GM19351 (cell line): ENCODE results near the gene CFHR5.
"Not testable (repeated sequence)": the region's sequence is repeated elsewhere in the genome, so short reads cannot be mapped to it uniquely, and the experiment has no call there.

ENCODE experiments used
- ATAC-seq: cut with Tn5 transposase; IDR thresholded peaks from one replicate; pipeline ENCODE4 v1.9.1; 2021; ENCODE audit warnings: mild to moderate bottlenecking, moderate library complexity; ENCODE audit not compliant: unreplicated experiment

CFHR5 gene

DNA sequence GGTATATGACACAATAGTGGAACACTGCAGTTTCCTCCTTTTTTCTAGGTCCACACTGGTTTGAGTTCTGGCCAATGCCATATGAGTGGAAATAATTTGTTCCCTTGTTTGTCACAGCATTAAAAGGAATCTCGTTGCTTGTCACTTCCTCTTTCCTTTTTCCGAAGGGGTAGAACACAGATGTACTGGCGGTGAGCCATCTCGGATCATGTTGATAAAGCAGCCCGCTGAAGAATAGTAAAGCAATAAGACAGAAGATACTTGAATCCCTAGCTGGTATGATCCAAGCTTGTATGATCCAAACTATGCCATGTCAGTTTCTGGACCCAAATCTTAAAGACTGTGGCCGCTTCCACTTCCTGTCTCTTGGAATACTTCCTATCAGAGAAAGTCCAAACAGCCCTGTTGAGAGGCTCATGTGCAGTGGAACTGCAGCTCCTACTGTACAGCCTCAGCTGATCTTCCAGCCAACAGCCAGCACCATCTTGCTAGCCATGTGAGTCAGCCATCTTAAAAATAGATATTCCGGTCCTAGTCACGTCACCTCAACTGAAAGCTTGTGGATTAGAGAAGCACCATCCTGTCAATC lies 40.3 kb downstream of the CFHR5 start:
- ATAC-seq = no peak

DNA sequence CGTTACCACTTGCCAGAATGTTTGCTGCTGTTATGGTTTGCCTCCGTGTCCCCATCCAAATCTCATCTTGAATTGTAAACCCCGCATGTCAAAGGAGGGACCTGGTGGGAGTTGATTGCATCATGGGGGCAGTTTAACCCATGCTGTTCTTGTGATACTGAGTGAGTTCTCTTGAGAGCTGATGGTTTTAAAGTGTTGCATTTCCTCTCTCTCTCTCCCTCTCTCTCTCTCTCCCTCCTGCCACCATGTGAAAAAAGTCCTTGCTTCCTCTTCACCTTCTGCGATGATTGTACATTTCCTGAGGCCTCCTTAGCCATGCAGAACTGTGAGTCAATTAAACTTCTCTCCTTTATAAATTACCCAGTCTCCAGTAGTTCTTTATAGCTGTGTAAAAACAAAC lies 44.4 kb downstream of the CFHR5 start:
- ATAC-seq = no peak

DNA sequence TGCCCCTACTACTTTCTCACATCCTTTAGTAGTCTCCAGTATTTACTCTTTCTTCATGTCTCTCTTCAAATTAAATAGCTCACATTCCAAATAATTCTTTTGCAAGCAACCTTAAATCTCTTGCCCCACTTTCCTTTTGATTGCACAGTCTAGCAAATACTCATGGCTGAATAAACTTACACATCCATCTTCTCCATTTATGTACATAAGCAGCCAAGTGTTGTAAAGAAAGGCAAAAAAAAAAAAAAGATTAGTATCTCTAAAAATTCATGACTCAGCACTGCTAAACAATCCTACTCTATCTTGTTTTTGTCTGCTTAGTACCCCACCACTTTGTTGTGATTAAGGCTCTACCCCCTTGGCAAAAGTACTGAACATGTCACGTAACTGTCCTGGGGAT lies 47.1 kb downstream of the CFHR5 start:
- no peak for ATAC-seq

DNA sequence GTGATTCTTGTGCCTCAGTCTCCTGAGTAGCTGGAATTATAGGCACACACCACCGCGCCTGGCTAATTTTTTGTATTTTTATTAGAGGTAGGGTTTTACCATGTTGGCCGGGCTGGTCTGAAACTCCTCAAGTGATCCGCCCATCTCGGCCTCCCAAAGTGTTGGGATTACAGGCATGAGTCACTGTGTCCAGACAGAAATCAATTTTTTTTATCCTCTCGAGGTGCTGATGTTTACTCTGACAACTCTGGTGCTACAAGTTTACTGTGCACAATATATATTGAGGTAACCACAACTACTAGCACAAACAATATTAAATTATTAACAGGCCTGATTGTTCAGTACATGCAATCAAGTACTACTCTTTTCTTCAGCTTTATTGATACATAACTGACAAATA lies 50.0 kb downstream of the CFHR5 start:
- ATAC-seq = no peak

DNA sequence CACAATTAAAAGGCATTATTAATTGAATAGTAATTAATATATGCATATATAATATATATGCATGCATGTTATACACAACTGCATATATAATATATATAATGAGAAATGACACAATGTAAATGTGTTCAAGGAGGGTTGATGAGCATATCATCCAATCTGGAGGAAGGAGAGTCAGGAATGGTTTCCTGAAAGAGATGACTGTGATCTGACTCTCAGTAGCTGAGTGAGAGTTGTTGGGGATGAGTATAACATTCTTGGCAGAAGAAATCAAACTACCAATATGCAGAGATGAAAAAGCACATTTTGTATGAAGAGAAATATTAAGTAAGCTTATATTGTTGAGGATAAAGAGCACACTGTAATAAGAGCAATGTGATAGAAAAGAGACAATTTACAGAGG lies 52.4 kb downstream of the CFHR5 start:
- no peak for ATAC-seq

GRCh38 chr1:197034631-197035339 lies 57.4 kb downstream of the CFHR5 start:
- ATAC-seq = not testable (repeated sequence)

GRCh38 chr1:197036861-197037260 lies 59.5 kb downstream of the CFHR5 start:
- no peak for ATAC-seq

DNA sequence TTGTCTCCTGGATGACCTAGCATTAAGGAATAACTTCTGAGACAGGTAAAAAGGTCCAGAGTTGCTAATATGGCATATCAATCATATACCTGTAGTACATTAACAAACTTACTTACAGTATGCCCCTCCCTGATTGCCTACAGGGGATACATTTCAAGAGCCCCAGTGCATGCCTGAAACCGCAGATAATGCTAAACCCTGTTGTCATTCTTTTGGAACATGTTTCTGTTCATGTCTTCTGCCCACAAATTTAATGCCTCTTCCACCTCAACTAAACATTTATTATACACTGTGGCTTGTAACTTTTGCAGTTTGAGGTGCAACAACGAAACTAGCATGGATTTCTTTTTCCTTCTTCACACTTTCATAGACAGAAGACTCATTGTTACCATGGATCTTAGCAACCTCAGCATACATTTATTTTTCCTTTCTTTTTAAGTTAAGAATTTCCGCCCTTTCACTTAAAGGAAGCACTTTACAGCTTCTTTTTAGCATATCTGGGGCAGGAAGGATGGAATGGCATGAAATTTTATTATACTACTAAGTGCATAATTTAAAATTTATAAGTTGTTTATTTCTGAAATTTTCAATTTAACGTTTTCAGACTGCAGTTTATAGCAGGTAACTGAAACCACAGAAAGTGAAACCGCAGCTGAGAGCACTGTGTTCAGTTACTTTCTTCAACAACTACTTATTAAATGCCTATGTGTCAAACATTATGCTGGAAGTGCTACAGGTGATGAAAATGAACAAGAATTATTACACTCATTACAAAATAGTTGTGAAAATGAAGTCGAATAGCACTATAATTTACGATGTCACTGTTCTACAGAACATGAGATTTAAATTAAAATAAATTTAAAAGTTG lies 64.4 kb downstream of the CFHR5 start:
- ATAC-seq = peak; percentile 91

- no peak for ATAC-seq
Measured at GRCh38 chr1:197042676-197043341, 65.5 kb downstream of the CFHR5 start.

DNA sequence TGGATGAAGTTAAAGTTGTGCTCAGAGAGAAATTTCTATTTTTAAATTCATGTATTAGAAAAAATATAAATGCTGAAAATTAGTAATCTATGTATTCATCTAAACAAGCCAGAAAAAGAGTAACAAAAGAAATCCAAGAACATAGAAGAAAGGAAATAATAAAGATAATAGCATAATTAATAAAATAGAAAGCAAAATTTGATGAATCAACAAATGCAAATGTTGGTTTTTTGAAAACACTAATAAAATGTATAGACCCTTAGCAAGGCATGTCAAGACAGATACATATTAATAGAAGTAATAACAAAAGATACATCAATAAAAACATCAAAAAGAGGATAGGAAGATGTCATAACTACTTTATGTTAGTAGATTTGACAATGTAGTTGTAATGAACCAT lies 71.7 kb downstream of the CFHR5 start:
- ATAC-seq = no peak
